ENCODE results near the gene EPN2. TPM values are rescaled to one million over a fixed set of nuclear protein-coding genes. Genes with fewer than 3 reads are reported as not detected.

The EPN2 gene
- total and polyA plus RNA-seq, 12 donors: 12.0 to 53.8 (median 22.5) TPM

DNA sequence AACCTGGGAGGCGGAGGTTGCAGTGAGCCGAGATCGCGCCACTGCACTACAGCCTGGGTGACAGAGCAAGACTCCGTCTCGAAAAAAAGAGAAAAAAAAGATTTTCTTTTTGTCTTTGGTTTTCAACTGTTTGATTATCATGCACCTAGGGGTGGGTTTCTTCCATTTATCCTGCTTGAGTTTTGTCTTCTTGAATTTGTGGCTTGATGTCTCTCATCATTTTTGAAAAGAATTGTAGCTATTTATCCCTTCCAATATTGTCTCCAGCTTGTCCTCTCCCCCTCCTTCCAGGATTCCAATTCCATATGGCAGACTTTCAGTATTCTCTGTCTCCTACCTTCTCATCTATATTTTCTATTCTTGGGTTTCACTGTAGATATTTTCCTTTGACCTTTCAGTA is 117.6 kb downstream of the EPN2 start:
- DNase-seq: no peak
- WGBS, 4 donors: 79 to 91% (median 84%) methylated on average over 6 of the region's 6 CpGs
- H3K9me3 ChIP-seq (replicated peaks in 1 of 3): no peaks in the 10 kb centered on the region
- no peaks in the 10 kb centered on the region for H3K36me3 ChIP-seq (replicated peaks in 1 of 2)
- H3K27ac ChIP-seq: no peak overlapping the region
- no peak overlapping the region for H3K4me3 ChIP-seq
- no peaks in the 10 kb centered on the region for H3K27me3 ChIP-seq
- H3K4me1 ChIP-seq (replicated peaks in 1 of 2): no peaks in the 10 kb centered on the region
- no peak for TF ChIP-seq POLR2A (IDR thresholded peaks at IDR 0.05)
- TF ChIP-seq, protein P1, sequence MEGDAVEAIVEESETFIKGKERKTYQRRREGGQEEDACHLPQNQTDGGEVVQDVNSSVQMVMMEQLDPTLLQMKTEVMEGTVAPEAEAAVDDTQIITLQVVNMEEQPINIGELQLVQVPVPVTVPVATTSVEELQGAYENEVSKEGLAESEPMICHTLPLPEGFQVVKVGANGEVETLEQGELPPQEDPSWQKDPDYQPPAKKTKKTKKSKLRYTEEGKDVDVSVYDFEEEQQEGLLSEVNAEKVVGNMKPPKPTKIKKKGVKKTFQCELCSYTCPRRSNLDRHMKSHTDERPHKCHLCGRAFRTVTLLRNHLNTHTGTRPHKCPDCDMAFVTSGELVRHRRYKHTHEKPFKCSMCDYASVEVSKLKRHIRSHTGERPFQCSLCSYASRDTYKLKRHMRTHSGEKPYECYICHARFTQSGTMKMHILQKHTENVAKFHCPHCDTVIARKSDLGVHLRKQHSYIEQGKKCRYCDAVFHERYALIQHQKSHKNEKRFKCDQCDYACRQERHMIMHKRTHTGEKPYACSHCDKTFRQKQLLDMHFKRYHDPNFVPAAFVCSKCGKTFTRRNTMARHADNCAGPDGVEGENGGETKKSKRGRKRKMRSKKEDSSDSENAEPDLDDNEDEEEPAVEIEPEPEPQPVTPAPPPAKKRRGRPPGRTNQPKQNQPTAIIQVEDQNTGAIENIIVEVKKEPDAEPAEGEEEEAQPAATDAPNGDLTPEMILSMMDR (IDR thresholded peaks at IDR 0.05): no peak
- intact Hi-C loops (cut with DNase I): no loop called here

DNA sequence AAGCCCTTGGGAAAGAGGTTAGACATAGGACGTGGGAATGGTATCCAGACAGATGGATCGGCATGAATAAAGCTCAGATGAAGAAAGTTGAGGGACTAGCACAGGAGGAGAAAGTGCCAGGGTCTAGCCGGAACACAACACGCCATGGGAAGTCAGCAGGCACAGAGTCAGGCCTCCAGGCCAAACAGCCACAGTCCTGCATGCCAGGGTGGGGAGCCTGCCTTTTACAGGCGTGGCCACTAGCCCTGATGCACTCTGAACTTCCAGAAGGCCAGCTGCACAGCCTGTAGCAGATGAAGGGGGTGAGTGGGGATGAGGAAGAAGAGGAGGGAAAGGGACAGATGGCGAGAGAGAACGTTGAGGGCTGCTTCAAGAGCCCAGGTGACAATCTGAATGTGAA is 120.2 kb downstream of the EPN2 start:
- no peak overlapping the region for H3K4me3 ChIP-seq
- no peaks in the 10 kb centered on the region for H3K9me3 ChIP-seq (replicated peaks in 1 of 3)
- intact Hi-C loops (cut with DNase I): no loop called here
- H3K27me3 ChIP-seq: no peaks in the 10 kb centered on the region
- no peak overlapping the region for H3K27ac ChIP-seq
- WGBS, 4 donors: 91 to 95% (median 91%) methylated on average over 7 of the region's 7 CpGs
- peaks cover 0 to 8% of the 10 kb centered on the region in 2 donors for H3K4me1 ChIP-seq (replicated peaks in 1 of 2)
- TF ChIP-seq POLR2A (IDR thresholded peaks at IDR 0.05): no peak
- TF ChIP-seq, protein P1 (IDR thresholded peaks at IDR 0.05): no peak
- DNase-seq: peak in 1 of 7 donors; percentile 12
- H3K36me3 ChIP-seq (replicated peaks in 1 of 2): no peaks in the 10 kb centered on the region

DNA sequence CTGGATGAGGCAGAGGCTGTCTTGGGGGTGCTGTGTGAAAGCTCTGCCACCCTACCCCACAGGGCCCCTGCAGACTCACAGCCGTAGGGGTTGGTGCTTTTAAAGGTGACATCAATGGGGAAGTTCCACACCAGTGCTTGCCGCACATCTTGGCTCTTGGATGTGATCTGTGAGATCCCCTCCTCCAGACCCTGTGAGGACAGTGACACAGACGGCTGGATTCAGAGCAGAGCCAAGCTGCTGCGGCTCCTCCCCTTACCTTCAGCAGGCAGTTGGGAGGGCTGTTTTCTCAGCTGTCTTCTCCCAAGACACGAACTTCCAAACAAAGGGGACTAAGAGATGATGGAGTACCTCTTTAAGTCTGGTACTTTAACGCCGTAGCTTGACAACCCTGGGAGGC is 120.6 kb downstream of the EPN2 start:
- 85 to 91% (median 88%) methylated on average over 5 to 7 of the region's 7 CpGs for WGBS, 4 donors
- Histone ChIP-seq H3K4me1 (replicated peaks in 1 of 2) (peaks cover 0 to 8% of the 10 kb centered on the region in 2 donors), H3K27ac (no peak overlapping the region), H3K27me3 (no peaks in the 10 kb centered on the region), H3K36me3 (replicated peaks in 1 of 2) (no peaks in the 10 kb centered on the region), H3K4me3 (no peak overlapping the region), H3K9me3 (replicated peaks in 1 of 3) (no peaks in the 10 kb centered on the region)
- intact Hi-C loops (cut with DNase I): no loop called here
- DNase-seq: peak in 1 of 7 donors; percentile 6
- TF ChIP-seq POLR2A (IDR thresholded peaks at IDR 0.05): no peak
- TF ChIP-seq, protein P1 (IDR thresholded peaks at IDR 0.05): no peak

DNA sequence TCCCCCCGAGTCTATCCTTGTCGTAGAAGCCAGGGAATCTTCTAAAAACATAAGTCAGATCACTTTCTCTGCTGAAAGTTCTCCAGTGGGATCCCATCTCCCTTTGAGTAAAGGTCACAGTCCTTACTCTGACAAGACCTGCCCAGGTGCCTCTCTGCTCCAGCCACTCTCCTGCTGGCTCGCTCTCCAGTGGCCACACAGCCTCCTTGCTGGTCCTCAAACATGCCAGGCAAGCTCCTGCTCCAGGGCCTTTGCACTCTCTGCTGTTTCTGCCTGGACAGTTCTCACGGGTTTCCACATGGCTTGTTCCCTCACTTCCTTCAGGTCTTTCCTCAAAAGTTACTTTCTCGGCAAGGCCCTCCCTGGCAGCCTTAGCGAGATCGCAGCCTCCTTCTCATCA is 122.0 kb downstream of the EPN2 start:
- Histone ChIP-seq H3K4me1 (replicated peaks in 1 of 2) (peaks cover 7 to 12% of the 10 kb centered on the region in 2 donors), H3K27ac (no peak overlapping the region), H3K27me3 (no peaks in the 10 kb centered on the region), H3K9me3 (replicated peaks in 1 of 3) (no peaks in the 10 kb centered on the region), H3K4me3 (no peak overlapping the region), H3K36me3 (replicated peaks in 1 of 2) (no peaks in the 10 kb centered on the region)
- peak in 1 of 7 donors; percentile 11 for DNase-seq
- intact Hi-C loops (cut with DNase I): no loop called here
- TF ChIP-seq, protein P1 (IDR thresholded peaks at IDR 0.05): no peak
- no peak for TF ChIP-seq POLR2A (IDR thresholded peaks at IDR 0.05)
- WGBS, 4 donors: 80 to 87% (median 86%) methylated on average over 7 of the region's 7 CpGs

All from adrenal gland (tissue), 12 donors.